Endothelial cell of umbilical vein (primary cell): ENCODE results near the gene KSR1. TPM values are rescaled to one million over a fixed set of nuclear protein-coding genes. Genes with fewer than 3 reads are reported as not detected.

Source experiments
- BruUV-seq: library from RNA; stranded (reverse); fragments of 400-500 nt; replicated peaks from 2 replicates; lab custom pipeline; 2021; lab: Mats Ljungman, UMichigan
- CTCF ChIA-PET: fragments of 300-600, 350-600 bp; sonication (Branson Sonifier 250); formaldehyde crosslinking; loops from one replicate; lab custom pipeline; 2021; ENCODE audit warnings: antibody characterized with exemption, inconsistent platforms; lab: Charles Lee
- POLR2A ChIA-PET: fragments of 300-600, 350-600 bp; sonication (Branson Sonifier 250); formaldehyde crosslinking; loops from one replicate; lab custom pipeline; 2021; ENCODE audit warnings: antibody characterized with exemption, inconsistent platforms; lab: Charles Lee
- DNase-seq: peaks from one replicate; pipeline ENCODE4 v3.0.0-alpha.2; 2011; ENCODE audit warnings: low read depth, low spot score
- FAIRE-seq: peaks from 2 replicates; lab custom pipeline; 2011; peaks lifted over from hg19 to GRCh38; lab: Jason Lieb, UNC
- H2AFZ ChIP-seq: 2 replicates; pipeline ENCODE4 v1.6.0; 2012; ENCODE audit warnings: low read depth, low read length, control low read depth, inconsistent platforms
- H3K27ac ChIP-seq: 2 replicates; pipeline ENCODE4 v1.5.1; 2011; ENCODE audit warnings: low read depth, mild to moderate bottlenecking, control low read depth, low read length, moderate library complexity; ENCODE audit not compliant: insufficient read depth
- H3K27me3 ChIP-seq, 2 experiments: 2 replicates each; pipeline versions ENCODE4 v1.6.0 to v1.6.1; 2011; ENCODE audit warnings: low read length in 2 of 2, mixed read lengths in 1 of 2; ENCODE audit not compliant: control insufficient read depth in 2 of 2, insufficient read depth in 2 of 2
- H3K36me3 ChIP-seq, 2 experiments: 2 replicates in 1 of 2; 3 replicates in 1 of 2; pipeline ENCODE4 v1.5.1; 2011; ENCODE audit warnings: low read length in 2 of 2, mild to moderate bottlenecking in 1 of 2, moderate library complexity in 1 of 2; ENCODE audit not compliant: control insufficient read depth in 2 of 2, insufficient read depth in 2 of 2; ENCODE audit errors: extremely low read depth in 1 of 2
- H3K4me1 ChIP-seq: 3 replicates; pipeline ENCODE4 v1.5.1; 2011; ENCODE audit warnings: mild to moderate bottlenecking, low read length; ENCODE audit not compliant: control insufficient read depth, insufficient read depth; ENCODE audit errors: extremely low read depth
- H3K4me2 ChIP-seq: 2 replicates; pipeline ENCODE4 v1.6.1; 2011; ENCODE audit warnings: low read length, control low read depth, mixed read lengths; ENCODE audit not compliant: insufficient read depth
- H3K4me3 ChIP-seq, 3 experiments: fragments of 200-600 bp in 1 of 3; sonication (generic), shearing (Covaris generic) in 1 of 3; replicated peaks in 1 of 3; 2 replicates each; pipeline ENCODE4 v1.5.1; 2011 to 2016; ENCODE audit warnings: control low read depth in 3 of 3, low read length in 3 of 3, mild to moderate bottlenecking in 2 of 3, inconsistent platforms in 1 of 3, low read depth in 1 of 3, moderate library complexity in 1 of 3; ENCODE audit not compliant: insufficient read depth in 1 of 3
- H3K79me2 ChIP-seq: 2 replicates; pipeline ENCODE4 v1.6.0; 2012; ENCODE audit warnings: low read length, inconsistent platforms; ENCODE audit not compliant: control insufficient read depth, insufficient read depth
- H3K9ac ChIP-seq: replicated peaks from 2 replicates; pipeline ENCODE3; 2011; ENCODE audit warnings: low read length, control low read depth; ENCODE audit not compliant: insufficient read depth; ENCODE audit errors: extremely low read depth
- H3K9me1 ChIP-seq: replicated peaks from 3 replicates; pipeline ENCODE4 v1.6.0; 2011; ENCODE audit warnings: mild to moderate bottlenecking, low read length; ENCODE audit not compliant: control insufficient read depth, insufficient read depth; ENCODE audit errors: extremely low read depth
- H3K9me3 ChIP-seq: replicated peaks from 2 replicates; pipeline ENCODE4 v1.5.1; 2012; ENCODE audit warnings: low read length, inconsistent platforms; ENCODE audit not compliant: control insufficient read depth, insufficient read depth
- H4K20me1 ChIP-seq: replicated peaks from 2 replicates; pipeline ENCODE3; 2011; ENCODE audit warnings: mild to moderate bottlenecking, low read length; ENCODE audit not compliant: control insufficient read depth, insufficient read depth; ENCODE audit errors: extremely low read depth
- EZH2 ChIP-seq: IDR thresholded peaks from 2 replicates; pipeline ENCODE4 v1.6.1; 2012; ENCODE audit warnings: borderline replicate concordance, low read depth, mild to moderate bottlenecking, moderate library complexity, low read length, inconsistent platforms; ENCODE audit not compliant: severe bottlenecking
- JUN ChIP-seq: IDR thresholded peaks from 2 replicates; pipeline ENCODE4 v1.6.1; 2011; ENCODE audit warnings: borderline replicate concordance, low read depth; ENCODE audit not compliant: insufficient read length, insufficient read depth
- MAX ChIP-seq: IDR thresholded peaks from 2 replicates; pipeline ENCODE4 v1.6.1; 2011; ENCODE audit not compliant: insufficient read depth, insufficient read length
- MYC ChIP-seq: IDR thresholded peaks from one replicate; pipeline ENCODE4 v1.6.1; 2011; ENCODE audit warnings: mild to moderate bottlenecking, low read depth, low read length
- POLR2A ChIP-seq: IDR thresholded peaks from 2 replicates; pipeline ENCODE4 v1.6.1; 2012; ENCODE audit warnings: low read depth, mild to moderate bottlenecking, control low read depth, low read length
- POLR2AphosphoS5 ChIP-seq: IDR thresholded peaks from 2 replicates; pipeline ENCODE4 v1.6.1; 2012; ENCODE audit warnings: low read depth, mild to moderate bottlenecking, control low read depth, low read length, moderate library complexity; ENCODE audit not compliant: insufficient read depth
- dilution Hi-C: fragments of 300-500 bp; cut with MboI; formaldehyde crosslinking; loops from one replicate; pipeline ENCODE4 v1.15.0; 2019; ENCODE audit warnings: low sequenced_read_pairs; ENCODE audit not compliant: extremely low pct_ligation_motif_present
- intact Hi-C: fragments of 100-400 bp; cut with micrococcal nuclease; formaldehyde crosslinking; loops from one replicate; pipeline ENCODE4 v1.10.0; 2022
- polyA plus RNA-seq, 4 experiments: library from polyadenylated mRNA; depleted of rRNA in 3 of 4; stranded (reverse) in 3 of 4; unstranded in 1 of 4; fragments of >200 nt; gene quantifications; 2 replicates each; pipeline versions ENCODE4 v1.2.1 to v1.2.3, GENCODE V29; 2011 to 2012; ENCODE audit warnings: missing spikeins in 1 of 4
- total RNA-seq: library from RNA; stranded (reverse); gene quantifications from 2 replicates; pipeline ENCODE4 v1.2.3, GENCODE V29; 2021

The KSR1 gene
- total and polyA plus RNA-seq, 2 donors (not counting 3 experiments of a cell fraction or from before 2014, with no cell fraction given), result 35.4 to 80.2 TPM

GRCh38 chr17:27513849-27514248 is 57.6 kb downstream of the KSR1 start:
- no peak for DNase-seq
- Histone ChIP-seq H2AFZ (no peak overlapping the region), H3K27ac (no peak overlapping the region), H4K20me1 (no peaks in the 10 kb centered on the region), H3K4me1 (no peaks in the 10 kb centered on the region), H3K9me1 (no peaks in the 10 kb centered on the region), H3K4me2 (no peak overlapping the region), H3K27me3 (no peaks in the 10 kb centered on the region), H3K36me3 (no peaks in the 10 kb centered on the region), H3K9ac (no peak overlapping the region), H3K79me2 (peaks cover 8% of the 10 kb centered on the region), H3K9me3 (no peaks in the 10 kb centered on the region), H3K4me3 (no peak overlapping the region)
- TF ChIP-seq JUN (no peak), MYC (no peak), EZH2 (no peak), POLR2A (no peak), MAX (no peak), POLR2AphosphoS5 (no peak)
- BruUV-seq, result no TSS peak
- no peak for FAIRE-seq
- ChIA-PET CTCF (interaction anchor here (1.5 to 1.8 kb wide), 2 partner anchors 12 to 46 kb away, joined by 4 read pairs; no protein-coding TSS in a partner anchor), POLR2A (no interaction called here)
- intact Hi-C loops (no loop called here), dilution Hi-C loops (no loop called here)

GRCh38 chr17:27514595-27515413 is 58.6 kb downstream of the KSR1 start:
- no peak overlapping the region for H3K4me2 ChIP-seq
- H4K20me1 ChIP-seq, result no peaks in the 10 kb centered on the region
- no peaks in the 10 kb centered on the region for H3K9me3 ChIP-seq
- H3K4me3 ChIP-seq, result no peak overlapping the region
- intact Hi-C loops (no loop called here), dilution Hi-C loops (no loop called here)
- H3K27ac ChIP-seq, result no peak overlapping the region
- H2AFZ ChIP-seq, result no peak overlapping the region
- peaks cover 10% of the 10 kb centered on the region for H3K79me2 ChIP-seq
- ChIA-PET POLR2A (no interaction called here), CTCF (interaction anchor here (1.1 to 1.5 kb wide), 2 partner anchors 11 to 13 kb away, joined by 4 read pairs; no protein-coding TSS in a partner anchor)
- H3K27me3 ChIP-seq, result no peaks in the 10 kb centered on the region
- DNase-seq (no peak), FAIRE-seq (peak; percentile 8)
- H3K4me1 ChIP-seq, result no peaks in the 10 kb centered on the region
- no peaks in the 10 kb centered on the region for H3K36me3 ChIP-seq
- no peaks in the 10 kb centered on the region for H3K9me1 ChIP-seq
- no peak for TF ChIP-seq POLR2A
- no peak overlapping the region for H3K9ac ChIP-seq
- BruUV-seq, result no TSS peak
